ENCODE results near the gene PCDH1.

PCDH1 gene

DNA sequence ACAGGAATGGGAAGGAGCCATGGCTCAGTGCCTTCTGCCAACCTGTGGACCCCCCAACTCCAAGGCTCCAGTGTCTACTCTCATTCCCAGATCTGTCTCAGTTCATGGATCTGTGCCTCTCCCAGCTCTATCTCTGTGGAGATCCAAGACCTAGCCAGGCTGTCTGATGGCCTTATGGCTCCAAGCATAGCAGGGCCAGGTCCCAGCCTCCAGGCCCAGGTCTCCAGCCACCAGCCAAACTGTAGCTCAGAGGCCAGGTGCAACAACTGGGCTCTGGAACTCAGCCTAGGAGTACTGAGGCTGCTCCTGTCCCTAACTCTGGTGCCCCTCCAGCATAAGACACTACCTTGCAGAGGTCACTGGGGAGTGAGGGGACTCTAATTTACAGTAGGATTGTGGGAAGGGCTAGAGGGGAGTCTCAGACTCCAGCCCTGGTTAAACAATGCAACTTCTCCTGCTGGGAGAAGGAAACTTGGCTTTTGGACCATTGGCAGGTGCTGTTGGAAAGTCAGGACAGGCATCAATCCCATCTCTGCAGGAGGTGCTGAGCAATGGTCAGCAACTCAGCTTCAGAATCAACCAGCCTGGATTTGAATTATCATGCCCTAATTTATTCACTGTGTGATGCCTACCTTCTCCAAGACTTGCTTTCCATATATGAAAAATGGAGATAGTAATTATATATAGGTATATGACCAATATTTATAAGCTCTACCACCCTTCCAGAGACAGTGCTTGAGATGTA is 63.0 kb downstream of the PCDH1 start:
- Histone ChIP-seq H3F3A (ENCODE audit: control insufficient read depth, insufficient read depth) (no peaks in the 10 kb centered on the region), H3K27me3 (ENCODE audit: control insufficient read depth, low read length) (no peaks in the 10 kb centered on the region; the same call in 1 of the 2 replicates), H3K4me2 (ENCODE audit: low read length) (no peak overlapping the region), H3K27ac (ENCODE audit: low read depth, low read length) (no peak overlapping the region), H3K9me3 (ENCODE audit: control insufficient read depth, insufficient read depth, low read length) (no peaks in the 10 kb centered on the region), H3K79me2 (ENCODE audit: control insufficient read depth, low read length) (no peaks in the 10 kb centered on the region), H3K9me2 (replicated peaks; ENCODE audit: control insufficient read depth, low read length) (no peaks in the 10 kb centered on the region), H3K4me3 (ENCODE audit: low read length) (no peak overlapping the region), H4K20me1 (ENCODE audit: control insufficient read depth, insufficient read depth, low read depth, low read length) (no peaks in the 10 kb centered on the region), H3K36me3 (ENCODE audit: control insufficient read depth, low read length) (no peaks in the 10 kb centered on the region), H3K4me1 (ENCODE audit: control insufficient read depth, low read length) (no peaks in the 10 kb centered on the region)
- no peak for TF ChIP-seq EZH2phosphoT487 (IDR thresholded peaks at IDR 0.05; ENCODE audit: borderline replicate concordance, low read length)
- TF ChIP-seq, protein P1, sequence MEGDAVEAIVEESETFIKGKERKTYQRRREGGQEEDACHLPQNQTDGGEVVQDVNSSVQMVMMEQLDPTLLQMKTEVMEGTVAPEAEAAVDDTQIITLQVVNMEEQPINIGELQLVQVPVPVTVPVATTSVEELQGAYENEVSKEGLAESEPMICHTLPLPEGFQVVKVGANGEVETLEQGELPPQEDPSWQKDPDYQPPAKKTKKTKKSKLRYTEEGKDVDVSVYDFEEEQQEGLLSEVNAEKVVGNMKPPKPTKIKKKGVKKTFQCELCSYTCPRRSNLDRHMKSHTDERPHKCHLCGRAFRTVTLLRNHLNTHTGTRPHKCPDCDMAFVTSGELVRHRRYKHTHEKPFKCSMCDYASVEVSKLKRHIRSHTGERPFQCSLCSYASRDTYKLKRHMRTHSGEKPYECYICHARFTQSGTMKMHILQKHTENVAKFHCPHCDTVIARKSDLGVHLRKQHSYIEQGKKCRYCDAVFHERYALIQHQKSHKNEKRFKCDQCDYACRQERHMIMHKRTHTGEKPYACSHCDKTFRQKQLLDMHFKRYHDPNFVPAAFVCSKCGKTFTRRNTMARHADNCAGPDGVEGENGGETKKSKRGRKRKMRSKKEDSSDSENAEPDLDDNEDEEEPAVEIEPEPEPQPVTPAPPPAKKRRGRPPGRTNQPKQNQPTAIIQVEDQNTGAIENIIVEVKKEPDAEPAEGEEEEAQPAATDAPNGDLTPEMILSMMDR (IDR thresholded peaks at IDR 0.05; ENCODE audit: low read depth, low read length, poor library complexity, severe bottlenecking) = no peak

DNA sequence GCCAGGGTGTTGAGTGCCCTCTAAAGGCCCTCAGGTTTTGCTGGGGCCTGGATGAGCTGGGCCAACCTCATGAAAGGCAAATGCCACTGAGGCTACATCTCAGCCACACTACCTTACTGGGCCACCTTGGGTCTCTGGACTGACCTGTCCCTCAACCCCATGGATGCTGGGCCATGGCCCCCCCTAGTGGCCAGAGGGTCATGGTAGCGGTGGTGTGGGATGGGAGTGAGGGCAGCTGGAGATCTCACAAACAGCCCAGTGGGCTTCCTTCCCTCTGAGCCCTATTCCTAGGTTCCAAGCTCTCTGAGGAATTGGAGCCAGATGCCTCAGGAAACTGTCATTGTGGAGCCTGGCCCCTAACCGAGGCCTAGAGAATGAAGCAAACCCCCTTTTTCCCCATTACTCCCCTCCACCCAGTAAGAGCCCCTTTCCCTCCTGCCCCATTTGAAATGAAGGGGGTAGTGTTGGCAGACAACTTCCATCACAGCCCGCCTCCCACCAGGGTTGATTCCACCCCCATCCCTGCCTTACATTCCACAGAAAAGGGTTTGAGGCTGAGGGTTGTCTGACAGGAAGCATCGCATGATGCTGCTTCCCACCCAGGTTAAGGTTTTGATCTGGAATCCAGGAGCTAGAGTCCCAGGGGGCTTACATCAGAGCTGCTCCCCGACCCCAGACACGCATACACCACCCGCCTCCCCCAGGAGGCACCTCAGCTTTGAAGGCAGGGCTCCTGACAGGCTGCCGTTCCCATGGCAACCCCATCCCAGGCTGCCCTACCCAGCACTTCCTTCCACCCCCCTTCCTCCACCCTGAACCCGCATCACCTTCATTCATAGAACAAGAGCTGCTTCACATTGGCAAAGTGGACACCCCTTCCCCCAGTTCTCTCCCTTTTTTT is 63.9 kb downstream of the PCDH1 start:
- Histone ChIP-seq H3F3A (ENCODE audit: control insufficient read depth, insufficient read depth) (no peaks in the 10 kb centered on the region), H4K20me1 (ENCODE audit: control insufficient read depth, insufficient read depth, low read depth, low read length) (no peaks in the 10 kb centered on the region), H3K4me1 (ENCODE audit: control insufficient read depth, low read length) (no peaks in the 10 kb centered on the region), H3K4me3 (ENCODE audit: low read length) (no peak overlapping the region), H3K4me2 (ENCODE audit: low read length) (no peak overlapping the region), H3K9me2 (replicated peaks; ENCODE audit: control insufficient read depth, low read length) (no peaks in the 10 kb centered on the region), H3K79me2 (ENCODE audit: control insufficient read depth, low read length) (no peaks in the 10 kb centered on the region), H3K9me3 (ENCODE audit: control insufficient read depth, insufficient read depth, low read length) (no peaks in the 10 kb centered on the region), H3K27me3 (ENCODE audit: control insufficient read depth, low read length) (0 out of 2 replicates have a peak, but pooled peaks cover 5% of the 10 kb centered on the region), H3K36me3 (ENCODE audit: control insufficient read depth, low read length) (no peaks in the 10 kb centered on the region), H3K27ac (ENCODE audit: low read depth, low read length) (no peak overlapping the region)
- TF ChIP-seq, protein P1 (IDR thresholded peaks at IDR 0.05; ENCODE audit: low read depth, low read length, poor library complexity, severe bottlenecking) = peak; percentile 91
- TF ChIP-seq EZH2phosphoT487 (IDR thresholded peaks at IDR 0.05; ENCODE audit: borderline replicate concordance, low read length) = no peak

DNA sequence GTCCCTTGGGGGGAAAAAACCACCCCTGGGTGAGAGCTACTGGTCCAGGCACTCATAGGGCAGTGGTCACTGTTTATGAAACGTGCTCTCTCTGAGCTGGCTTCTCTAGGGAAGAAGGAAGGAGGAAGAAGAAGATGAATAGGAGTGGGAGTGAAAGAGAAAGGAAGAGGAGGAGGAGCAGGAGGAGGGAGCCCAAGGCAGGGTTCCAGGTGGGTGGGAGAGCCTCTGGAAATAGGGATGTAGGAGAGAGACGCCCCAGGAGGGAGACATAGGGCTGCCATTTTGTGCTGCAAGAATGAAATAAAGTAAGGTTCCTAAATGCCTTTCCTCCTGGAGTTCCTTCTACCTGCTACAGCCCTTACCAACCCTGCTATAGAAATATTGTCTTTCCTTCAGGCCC is 65.7 kb downstream of the PCDH1 start:
- Histone ChIP-seq H3K9me2 (replicated peaks; ENCODE audit: control insufficient read depth, low read length) (no peaks in the 10 kb centered on the region), H3K27ac (ENCODE audit: low read depth, low read length) (no peak overlapping the region), H3K9me3 (ENCODE audit: control insufficient read depth, insufficient read depth, low read length) (no peaks in the 10 kb centered on the region), H4K20me1 (ENCODE audit: control insufficient read depth, insufficient read depth, low read depth, low read length) (no peaks in the 10 kb centered on the region), H3F3A (ENCODE audit: control insufficient read depth, insufficient read depth) (no peaks in the 10 kb centered on the region), H3K4me1 (ENCODE audit: control insufficient read depth, low read length) (no peaks in the 10 kb centered on the region), H3K36me3 (ENCODE audit: control insufficient read depth, low read length) (no peaks in the 10 kb centered on the region), H3K27me3 (ENCODE audit: control insufficient read depth, low read length) (peaks cover 21% of the 10 kb centered on the region), H3K79me2 (ENCODE audit: control insufficient read depth, low read length) (no peaks in the 10 kb centered on the region), H3K4me2 (ENCODE audit: low read length) (no peak overlapping the region), H3K4me3 (ENCODE audit: low read length) (no peak overlapping the region)
- TF ChIP-seq, protein P1 (IDR thresholded peaks at IDR 0.05; ENCODE audit: low read depth, low read length, poor library complexity, severe bottlenecking) = no peak
- TF ChIP-seq EZH2phosphoT487 (IDR thresholded peaks at IDR 0.05; ENCODE audit: borderline replicate concordance, low read length) = no peak

All from DOHH2 (cell line).